HFFc6 (cell line): ENCODE results near the gene ALOXE3. TPM values are rescaled to one million over a fixed set of nuclear protein-coding genes. Genes with fewer than 3 reads are reported as not detected.

Source experiments
- DNase-seq: peaks from one replicate; pipeline ENCODE4 v3.0.0-alpha.2; 2018
- H3K27ac Mint-ChIP-seq: 2 replicates; pipeline ENCODE4 v1.8.0; 2020; ENCODE audit warnings: mild to moderate bottlenecking, mixed read lengths
- H3K27me3 Mint-ChIP-seq: 2 replicates; pipeline ENCODE4 v1.8.0; 2021; ENCODE audit warnings: mild to moderate bottlenecking, moderate library complexity, mixed read lengths; ENCODE audit not compliant: insufficient read depth
- H3K36me3 Mint-ChIP-seq: 2 replicates; pipeline ENCODE4 v1.8.0; 2021; ENCODE audit warnings: low read depth, mixed read lengths
- H3K4me1 Mint-ChIP-seq: 2 replicates; pipeline ENCODE4 v1.8.0; 2020; ENCODE audit warnings: low read depth, mixed read lengths
- H3K4me3 Mint-ChIP-seq: 2 replicates; pipeline ENCODE4 v1.8.0; 2020; ENCODE audit warnings: mild to moderate bottlenecking, moderate library complexity, mixed read lengths
- H3K9me3 Mint-ChIP-seq: 2 replicates; pipeline ENCODE4 v1.8.0; 2020; ENCODE audit warnings: mild to moderate bottlenecking, mixed read lengths
- total RNA-seq, 6 experiments: library from RNA; stranded (reverse); fragmentation: NEBNext Ultra II Directional; extraction: Animal tissue kit (Norgen Biotek cat#: 25700); gene quantifications; 2 replicates in 1 of 6; 3 replicates in 5 of 6; pipeline ENCODE4 v1.2.3, GENCODE V29; 2021
- TF ChIP-seq, protein P1 (sequence below): fragments of 200-600 bp; sonication (generic); IDR thresholded peaks from 2 replicates; pipeline ENCODE4 v1.5.0; 2021; ENCODE audit warnings: antibody characterized with exemption, mild to moderate bottlenecking

The ALOXE3 gene
- total RNA-seq, 6 experiments from 2014 or later: 0.14 to 0.30 (median 0.21) TPM

GRCh38 chr17:8056232-8056975, 61.9 kb downstream of the ALOXE3 start:
- DNase-seq: peak; percentile 14
- TF ChIP-seq, protein P1, sequence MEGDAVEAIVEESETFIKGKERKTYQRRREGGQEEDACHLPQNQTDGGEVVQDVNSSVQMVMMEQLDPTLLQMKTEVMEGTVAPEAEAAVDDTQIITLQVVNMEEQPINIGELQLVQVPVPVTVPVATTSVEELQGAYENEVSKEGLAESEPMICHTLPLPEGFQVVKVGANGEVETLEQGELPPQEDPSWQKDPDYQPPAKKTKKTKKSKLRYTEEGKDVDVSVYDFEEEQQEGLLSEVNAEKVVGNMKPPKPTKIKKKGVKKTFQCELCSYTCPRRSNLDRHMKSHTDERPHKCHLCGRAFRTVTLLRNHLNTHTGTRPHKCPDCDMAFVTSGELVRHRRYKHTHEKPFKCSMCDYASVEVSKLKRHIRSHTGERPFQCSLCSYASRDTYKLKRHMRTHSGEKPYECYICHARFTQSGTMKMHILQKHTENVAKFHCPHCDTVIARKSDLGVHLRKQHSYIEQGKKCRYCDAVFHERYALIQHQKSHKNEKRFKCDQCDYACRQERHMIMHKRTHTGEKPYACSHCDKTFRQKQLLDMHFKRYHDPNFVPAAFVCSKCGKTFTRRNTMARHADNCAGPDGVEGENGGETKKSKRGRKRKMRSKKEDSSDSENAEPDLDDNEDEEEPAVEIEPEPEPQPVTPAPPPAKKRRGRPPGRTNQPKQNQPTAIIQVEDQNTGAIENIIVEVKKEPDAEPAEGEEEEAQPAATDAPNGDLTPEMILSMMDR: no peak
- Mint-ChIP-seq H3K27ac (no peak overlapping the region), H3K27me3 (peaks cover 40% of the 10 kb centered on the region), H3K4me1 (peaks cover 10% of the 10 kb centered on the region), H3K4me3 (no peak overlapping the region), H3K9me3 (no peaks in the 10 kb centered on the region), H3K36me3 (no peaks in the 10 kb centered on the region)

GRCh38 chr17:8055851-8056231, 62.5 kb downstream of the ALOXE3 start:
- peaks cover 10% of the 10 kb centered on the region for H3K4me1 Mint-ChIP-seq
- no peaks in the 10 kb centered on the region for H3K9me3 Mint-ChIP-seq
- no peaks in the 10 kb centered on the region for H3K36me3 Mint-ChIP-seq
- H3K27me3 Mint-ChIP-seq: peaks cover 35% of the 10 kb centered on the region
- no peak overlapping the region for H3K4me3 Mint-ChIP-seq
- DNase-seq: no peak
- TF ChIP-seq, protein P1: no peak
- no peak overlapping the region for H3K27ac Mint-ChIP-seq

GRCh38 chr17:8053600-8053999, 64.7 kb downstream of the ALOXE3 start:
- Mint-ChIP-seq H3K4me3 (no peak overlapping the region), H3K27me3 (peaks cover 32% of the 10 kb centered on the region), H3K27ac (no peak overlapping the region)

GRCh38 chr17:8052256-8053252, 65.8 kb downstream of the ALOXE3 start:
- TF ChIP-seq, protein P1: no peak
- peaks cover 10% of the 10 kb centered on the region for H3K4me1 Mint-ChIP-seq
- no peak overlapping the region for H3K4me3 Mint-ChIP-seq
- H3K36me3 Mint-ChIP-seq: no peaks in the 10 kb centered on the region
- H3K27ac Mint-ChIP-seq: no peak overlapping the region
- H3K9me3 Mint-ChIP-seq: no peaks in the 10 kb centered on the region
- no peak for DNase-seq
- peaks cover 31% of the 10 kb centered on the region for H3K27me3 Mint-ChIP-seq

More at GRCh38 chr17:8053600-8053999, 64.7 kb downstream of the ALOXE3 start:
- no peak for DNase-seq
- Mint-ChIP-seq H3K4me1 (peaks cover 10% of the 10 kb centered on the region), H3K36me3 (no peaks in the 10 kb centered on the region), H3K9me3 (no peaks in the 10 kb centered on the region)
- TF ChIP-seq, protein P1: no peak

GRCh38 chr17:8051831-8052230, 66.5 kb downstream of the ALOXE3 start:
- DNase-seq: no peak
- Mint-ChIP-seq H3K4me3 (no peak overlapping the region), H3K27ac (no peak overlapping the region), H3K36me3 (no peaks in the 10 kb centered on the region), H3K27me3 (peaks cover 27% of the 10 kb centered on the region), H3K9me3 (no peaks in the 10 kb centered on the region), H3K4me1 (peaks cover 10% of the 10 kb centered on the region)
- TF ChIP-seq, protein P1: no peak
